HepG2 (cell line): ENCODE measurements around the gene PTMA. TPM values are rescaled to one million over a fixed set of nuclear protein-coding genes. Genes with fewer than 3 reads are reported as not detected.
A peak's percentile ranks its signal among the peaks of the same experiment; 100 is the strongest.

Experiments
- DR1 ChIP-seq: sonication (generic); formaldehyde crosslinking; IDR thresholded peaks from 2 replicates; pipeline ENCODE4 v1.8.0; 2021; ENCODE audit warnings: mild to moderate bottlenecking, missing genetic modification reagents, inconsistent platforms
- GATAD2A ChIP-seq: IDR thresholded peaks from 2 replicates; pipeline ENCODE4 v1.6.1; 2016
- JDP2 ChIP-seq: sonication (generic); formaldehyde crosslinking; IDR thresholded peaks from 2 replicates; pipeline ENCODE4 v1.8.1; 2022; ENCODE audit warnings: missing genetic modification reagents, borderline replicate concordance
- MZF1 ChIP-seq: sonication (generic); formaldehyde crosslinking; IDR thresholded peaks from 2 replicates; pipeline ENCODE4 v1.8.1; 2023; ENCODE audit warnings: mild to moderate bottlenecking, missing genetic modification reagents, borderline replicate concordance
- RCOR2 ChIP-seq: IDR thresholded peaks from 2 replicates; pipeline ENCODE4 v1.6.1; 2016; ENCODE audit warnings: missing biosample characterization, missing genetic modification reagents
- SMARCE1 ChIP-seq: fragments of 450-650 bp; IDR thresholded peaks from 2 replicates; pipeline ENCODE4 v1.6.1; 2017; ENCODE audit warnings: borderline replicate concordance
- TGIF2 ChIP-seq: IDR thresholded peaks from 2 replicates; pipeline ENCODE4 v1.6.1; 2016; ENCODE audit warnings: control low read depth, missing compliant biosample characterization
- WIZ ChIP-seq: sonication (generic); formaldehyde crosslinking; IDR thresholded peaks from 2 replicates; pipeline ENCODE4 v1.5.1; 2020; ENCODE audit warnings: mild to moderate bottlenecking, missing genetic modification reagents
- ZNF101 ChIP-seq: sonication (generic); formaldehyde crosslinking; IDR thresholded peaks from 2 replicates; pipeline ENCODE4 v1.4.0; 2020; ENCODE audit warnings: mild to moderate bottlenecking, low read depth, missing genetic modification reagents, borderline replicate concordance
- ZNF234 ChIP-seq: sonication (generic); formaldehyde crosslinking; conservative IDR thresholded peaks from 2 replicates; pipeline ENCODE4 v1.5.1; 2020; ENCODE audit warnings: mild to moderate bottlenecking, missing genetic modification reagents
- ZNF441 ChIP-seq: sonication (generic); formaldehyde crosslinking; IDR thresholded peaks from 2 replicates; pipeline ENCODE4 v1.7.0; 2021; ENCODE audit warnings: missing genetic modification reagents, borderline replicate concordance
- ZNF468 ChIP-seq: sonication (generic); formaldehyde crosslinking; IDR thresholded peaks from 2 replicates; pipeline ENCODE4 v1.8.0; 2022; ENCODE audit warnings: mild to moderate bottlenecking, moderate library complexity, missing genetic modification reagents
- ZNF496 ChIP-seq: sonication (generic); formaldehyde crosslinking; IDR thresholded peaks from 2 replicates; pipeline ENCODE4 v1.8.1; 2023; ENCODE audit warnings: mild to moderate bottlenecking, moderate library complexity, missing genetic modification reagents; ENCODE audit not compliant: insufficient replicate concordance
- ZNF782 ChIP-seq: sonication (generic); formaldehyde crosslinking; IDR thresholded peaks from 2 replicates; pipeline ENCODE4 v1.4.0; 2020; ENCODE audit warnings: missing genetic modification reagents, mild to moderate bottlenecking, borderline replicate concordance
- ZSCAN21 ChIP-seq: sonication (generic); formaldehyde crosslinking; IDR thresholded peaks from 2 replicates; pipeline ENCODE4 v1.8.0; 2022; ENCODE audit warnings: mild to moderate bottlenecking, missing genetic modification reagents, moderate library complexity, borderline replicate concordance
- ZSCAN22 ChIP-seq: sonication (generic); formaldehyde crosslinking; IDR thresholded peaks from 2 replicates; pipeline ENCODE4 v1.4.0; 2020; ENCODE audit warnings: mild to moderate bottlenecking, missing genetic modification reagents
- polyA plus RNA-seq, 8 experiments: library from polyadenylated mRNA; depleted of rRNA in 3 of 8; stranded (reverse) in 7 of 8; unstranded in 1 of 8; fragments of >200 nt; fragmentation: Illumina TruSeq in 4 of 8; extraction: Trizol in 4 of 8; gene quantifications; 2 replicates each; pipeline versions ENCODE4 v1.2.1 to v1.2.3, GENCODE V29; 2011 to 2016; ENCODE audit warnings: low read depth in 4 of 8, missing spikeins in 1 of 8, mixed read lengths in 1 of 8; ENCODE audit not compliant: insufficient read depth in 1 of 8
- total RNA-seq, 5 experiments: library from RNA; depleted of rRNA; stranded (reverse); fragments of >200 nt; fragmentation: Illumina TruSeq; extraction: Trizol; gene quantifications; 2 replicates each; pipeline ENCODE4 v1.2.3, GENCODE V29; 2016; ENCODE audit warnings: low read depth in 1 of 5
- TF ChIP-seq, protein P1 (sequence below): sonication (generic); formaldehyde crosslinking; conservative IDR thresholded peaks from 2 replicates; pipeline ENCODE4 v1.4.0; 2020; ENCODE audit warnings: missing genetic modification reagents
- TF ChIP-seq, protein P2 (sequence below): sonication (generic); formaldehyde crosslinking; IDR thresholded peaks from 2 replicates; pipeline ENCODE4 v1.5.0; 2020; ENCODE audit warnings: missing genetic modification reagents
- TF ChIP-seq, protein P3 (sequence below): sonication (generic); formaldehyde crosslinking; IDR thresholded peaks from 2 replicates; pipeline ENCODE4 v1.8.1; 2023; ENCODE audit warnings: missing genetic modification reagents, inconsistent platforms, borderline replicate concordance
- TF ChIP-seq, protein P4 (sequence below): sonication (generic); formaldehyde crosslinking; IDR thresholded peaks from 2 replicates; pipeline ENCODE4 v1.5.0; 2020; ENCODE audit warnings: missing genetic modification reagents
- TF ChIP-seq, protein P5 (sequence below): sonication (generic); formaldehyde crosslinking; conservative IDR thresholded peaks from 2 replicates; pipeline ENCODE4 v1.8.1; 2023; ENCODE audit warnings: missing genetic modification reagents
- TF ChIP-seq, protein P6 (sequence below): sonication (generic); formaldehyde crosslinking; conservative IDR thresholded peaks from 2 replicates; pipeline ENCODE4 v1.4.0; 2020; ENCODE audit warnings: missing genetic modification reagents

Gene PTMA
- total and polyA plus RNA-seq, 2 of the 13 experiments (the other 11 are each of a cell fraction or from before 2014, with no cell fraction given): 190 to 1,086 TPM

DNA sequence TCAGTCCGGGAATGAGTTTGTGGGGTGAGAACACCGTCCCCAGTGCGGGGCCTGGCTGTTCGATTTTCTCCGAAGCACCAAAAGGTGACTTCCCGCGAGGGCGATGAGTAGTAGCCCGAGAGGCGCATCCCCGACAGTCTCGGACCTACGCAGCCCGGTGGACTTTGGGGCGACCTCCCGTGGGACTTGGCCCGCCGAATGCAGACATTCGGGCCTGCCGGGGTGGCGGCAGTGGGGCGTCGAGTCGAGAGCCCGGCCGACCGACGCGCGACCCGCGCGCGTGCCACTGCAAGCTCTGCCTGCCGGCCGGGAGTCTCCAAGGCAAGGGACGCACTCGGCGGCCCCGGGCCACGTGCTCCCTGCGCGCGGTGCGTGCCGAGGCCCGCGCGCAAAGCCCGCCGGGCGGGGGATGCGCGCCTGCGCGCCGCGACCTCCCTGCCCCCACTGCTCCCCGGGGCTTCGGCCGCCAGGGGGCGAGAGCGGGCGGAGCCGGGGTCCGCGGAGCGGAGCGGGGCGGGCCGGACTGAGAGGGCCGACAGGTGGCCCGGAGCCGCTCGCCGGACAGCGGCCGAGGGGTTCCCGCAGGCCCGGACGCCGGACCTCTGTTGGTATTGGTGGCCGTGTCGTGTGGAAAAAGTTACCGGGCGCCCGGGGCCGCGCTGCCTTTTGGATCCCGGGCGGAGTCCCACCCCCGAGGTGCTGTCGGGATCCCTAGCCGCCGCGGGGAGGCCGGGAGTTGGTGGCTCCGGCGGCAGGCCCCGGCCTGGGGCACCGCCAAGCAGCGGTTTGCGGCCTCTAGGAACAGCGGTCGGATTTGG is 1.9 kb downstream of the PTMA start (continued):
- TF ChIP-seq ZNF782 (CRISPR knock-in tag) (peak; percentile 100), ZSCAN22 (CRISPR knock-in tag) (peak; percentile 89), SMARCE1 (no peak), ZNF234 (peak; percentile 98), ZNF101 (CRISPR knock-in tag) (peak; percentile 99), ZNF441 (CRISPR knock-in tag) (peak; percentile 99), RCOR2 (peak; percentile 67; the same call in 1 of the 2 replicates), GATAD2A (CRISPR knock-in tag) (no peak), DR1 (peak; percentile 84; the same call in 1 of the 2 replicates), TGIF2 (peak; percentile 95), MZF1 (CRISPR knock-in tag) (no peak), ZSCAN21 (CRISPR knock-in tag) (peak; percentile 100), WIZ (CRISPR knock-in tag) (0 out of 2 replicates have a peak, but pooled peaks have one; percentile 81), ZNF468 (CRISPR knock-in tag) (peak; percentile 97), JDP2 (CRISPR knock-in tag) (peak; percentile 99), ZNF496 (peak; percentile 91)
- TF ChIP-seq, protein P1, sequence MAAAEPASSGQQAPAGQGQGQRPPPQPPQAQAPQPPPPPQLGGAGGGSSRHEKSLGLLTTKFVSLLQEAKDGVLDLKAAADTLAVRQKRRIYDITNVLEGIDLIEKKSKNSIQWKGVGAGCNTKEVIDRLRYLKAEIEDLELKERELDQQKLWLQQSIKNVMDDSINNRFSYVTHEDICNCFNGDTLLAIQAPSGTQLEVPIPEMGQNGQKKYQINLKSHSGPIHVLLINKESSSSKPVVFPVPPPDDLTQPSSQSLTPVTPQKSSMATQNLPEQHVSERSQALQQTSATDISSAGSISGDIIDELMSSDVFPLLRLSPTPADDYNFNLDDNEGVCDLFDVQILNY (CRISPR knock-in tag): peak; percentile 90
- TF ChIP-seq, protein P2, sequence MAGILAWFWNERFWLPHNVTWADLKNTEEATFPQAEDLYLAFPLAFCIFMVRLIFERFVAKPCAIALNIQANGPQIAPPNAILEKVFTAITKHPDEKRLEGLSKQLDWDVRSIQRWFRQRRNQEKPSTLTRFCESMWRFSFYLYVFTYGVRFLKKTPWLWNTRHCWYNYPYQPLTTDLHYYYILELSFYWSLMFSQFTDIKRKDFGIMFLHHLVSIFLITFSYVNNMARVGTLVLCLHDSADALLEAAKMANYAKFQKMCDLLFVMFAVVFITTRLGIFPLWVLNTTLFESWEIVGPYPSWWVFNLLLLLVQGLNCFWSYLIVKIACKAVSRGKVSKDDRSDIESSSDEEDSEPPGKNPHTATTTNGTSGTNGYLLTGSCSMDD (CRISPR knock-in tag): peak; percentile 98
- TF ChIP-seq, protein P3, sequence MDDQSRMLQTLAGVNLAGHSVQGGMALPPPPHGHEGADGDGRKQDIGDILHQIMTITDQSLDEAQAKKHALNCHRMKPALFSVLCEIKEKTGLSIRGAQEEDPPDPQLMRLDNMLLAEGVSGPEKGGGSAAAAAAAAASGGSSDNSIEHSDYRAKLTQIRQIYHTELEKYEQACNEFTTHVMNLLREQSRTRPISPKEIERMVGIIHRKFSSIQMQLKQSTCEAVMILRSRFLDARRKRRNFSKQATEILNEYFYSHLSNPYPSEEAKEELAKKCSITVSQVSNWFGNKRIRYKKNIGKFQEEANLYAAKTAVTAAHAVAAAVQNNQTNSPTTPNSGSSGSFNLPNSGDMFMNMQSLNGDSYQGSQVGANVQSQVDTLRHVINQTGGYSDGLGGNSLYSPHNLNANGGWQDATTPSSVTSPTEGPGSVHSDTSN (CRISPR knock-in tag): peak; percentile 97
- TF ChIP-seq, protein P4, sequence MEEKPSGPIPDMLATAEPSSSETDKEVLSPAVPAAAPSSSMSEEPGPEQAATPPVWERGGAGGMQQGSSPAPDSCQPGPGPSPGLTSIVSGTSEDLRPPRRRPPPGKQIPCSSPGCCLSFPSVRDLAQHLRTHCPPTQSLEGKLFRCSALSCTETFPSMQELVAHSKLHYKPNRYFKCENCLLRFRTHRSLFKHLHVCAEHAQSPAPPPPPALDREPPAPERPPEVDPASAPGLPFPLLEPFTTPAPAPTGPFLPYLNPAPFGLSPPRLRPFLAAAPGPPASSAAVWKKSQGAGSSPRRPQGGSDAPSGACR: peak; percentile 55
- TF ChIP-seq, protein P5, sequence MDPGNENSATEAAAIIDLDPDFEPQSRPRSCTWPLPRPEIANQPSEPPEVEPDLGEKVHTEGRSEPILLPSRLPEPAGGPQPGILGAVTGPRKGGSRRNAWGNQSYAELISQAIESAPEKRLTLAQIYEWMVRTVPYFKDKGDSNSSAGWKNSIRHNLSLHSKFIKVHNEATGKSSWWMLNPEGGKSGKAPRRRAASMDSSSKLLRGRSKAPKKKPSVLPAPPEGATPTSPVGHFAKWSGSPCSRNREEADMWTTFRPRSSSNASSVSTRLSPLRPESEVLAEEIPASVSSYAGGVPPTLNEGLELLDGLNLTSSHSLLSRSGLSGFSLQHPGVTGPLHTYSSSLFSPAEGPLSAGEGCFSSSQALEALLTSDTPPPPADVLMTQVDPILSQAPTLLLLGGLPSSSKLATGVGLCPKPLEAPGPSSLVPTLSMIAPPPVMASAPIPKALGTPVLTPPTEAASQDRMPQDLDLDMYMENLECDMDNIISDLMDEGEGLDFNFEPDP (CRISPR knock-in tag): peak; percentile 100
- TF ChIP-seq, protein P6, sequence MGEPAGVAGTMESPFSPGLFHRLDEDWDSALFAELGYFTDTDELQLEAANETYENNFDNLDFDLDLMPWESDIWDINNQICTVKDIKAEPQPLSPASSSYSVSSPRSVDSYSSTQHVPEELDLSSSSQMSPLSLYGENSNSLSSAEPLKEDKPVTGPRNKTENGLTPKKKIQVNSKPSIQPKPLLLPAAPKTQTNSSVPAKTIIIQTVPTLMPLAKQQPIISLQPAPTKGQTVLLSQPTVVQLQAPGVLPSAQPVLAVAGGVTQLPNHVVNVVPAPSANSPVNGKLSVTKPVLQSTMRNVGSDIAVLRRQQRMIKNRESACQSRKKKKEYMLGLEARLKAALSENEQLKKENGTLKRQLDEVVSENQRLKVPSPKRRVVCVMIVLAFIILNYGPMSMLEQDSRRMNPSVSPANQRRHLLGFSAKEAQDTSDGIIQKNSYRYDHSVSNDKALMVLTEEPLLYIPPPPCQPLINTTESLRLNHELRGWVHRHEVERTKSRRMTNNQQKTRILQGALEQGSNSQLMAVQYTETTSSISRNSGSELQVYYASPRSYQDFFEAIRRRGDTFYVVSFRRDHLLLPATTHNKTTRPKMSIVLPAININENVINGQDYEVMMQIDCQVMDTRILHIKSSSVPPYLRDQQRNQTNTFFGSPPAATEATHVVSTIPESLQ (CRISPR knock-in tag): 0 out of 2 replicates have a peak, but pooled peaks have one; percentile 62
